Epithelial cell of esophagus (primary cell): Measurements from ENCODE around the gene MBD4.
"Not testable (repeated sequence)": the region's sequence is repeated elsewhere in the genome, so short reads cannot be mapped to it uniquely, and the experiment has no call there.

Experiments used
- DNase-seq: peaks from one replicate; pipeline ENCODE4 v3.0.0; 2010; ENCODE audit warnings: low read depth
- H3K4me3 ChIP-seq: 2 replicates; pipeline ENCODE4 v1.5.1; 2011; ENCODE audit warnings: mild to moderate bottlenecking, low read length, control low read depth
- CTCF ChIP-seq: IDR thresholded peaks from 2 replicates; pipeline ENCODE4 v1.5.1; 2011; ENCODE audit warnings: low read depth, mild to moderate bottlenecking, low read length, control low read depth, inconsistent platforms; ENCODE audit not compliant: insufficient read depth; ENCODE audit errors: missing control alignments

MBD4 gene

GRCh38 chr3:129399895-129400357 is 39.8 kb downstream of the MBD4 start:
- DNase-seq: no peak
- TF ChIP-seq CTCF: no peak
- H3K4me3 ChIP-seq: peak overlapping the region; percentile 7

- H3K4me3 ChIP-seq: peak overlapping the region; percentile 77
- TF ChIP-seq CTCF: peak; percentile 81
- DNase-seq: peak; percentile 97
Measured at GRCh38 chr3:129399145-129399894, 40.4 kb downstream of the MBD4 start.

GRCh38 chr3:129398803-129399144 is 41.0 kb downstream of the MBD4 start:
- DNase-seq: peak; percentile 35
- TF ChIP-seq CTCF: no peak
- peak overlapping the region; percentile 77 for H3K4me3 ChIP-seq

GRCh38 chr3:129393760-129394564 is 45.8 kb downstream of the MBD4 start:
- H3K4me3 ChIP-seq, DNase-seq: not testable (repeated sequence)

GRCh38 chr3:129393271-129393670 is 46.5 kb downstream of the MBD4 start:
- TF ChIP-seq CTCF: no peak
- no peak overlapping the region for H3K4me3 ChIP-seq
- DNase-seq: no peak

- not testable (repeated sequence) for H3K4me3 ChIP-seq, DNase-seq
Measured at GRCh38 chr3:129392106-129392887, 47.5 kb downstream of the MBD4 start.

- H3K4me3 ChIP-seq, DNase-seq: not testable (repeated sequence)
Measured at GRCh38 chr3:129391583-129391982, 48.2 kb downstream of the MBD4 start.

- H3K4me3 ChIP-seq: no peak overlapping the region
- no peak for DNase-seq
- TF ChIP-seq CTCF: no peak
Measured at GRCh38 chr3:129389572-129389937, 50.2 kb downstream of the MBD4 start.

GRCh38 chr3:129388791-129389571 is 50.8 kb downstream of the MBD4 start:
- not testable (repeated sequence) for H3K4me3 ChIP-seq

More at GRCh38 chr3:129388791-129389571, 50.8 kb downstream of the MBD4 start:
- peak; percentile 15 for DNase-seq
